Stimulated activated CD4-positive, alpha-beta T cell treated with anti-CD3 and anti-CD28 coated beads, TNF-alpha, amount 100 ng/mL, for 4 hours (primary cell): Measurements from ENCODE around the gene FAM111A.
A peak's percentile ranks its signal among the peaks of the same experiment; 100 is the strongest.
"Not testable (repeated sequence)": the region's sequence is repeated elsewhere in the genome, so short reads cannot be mapped to it uniquely, and the experiment has no call there.

Source experiments
- DNase-seq, 3 experiments: peaks; one replicate each; pipeline ENCODE4 v3.0.0-alpha.2; 2020; ENCODE audit warnings: low read depth in 3 of 3

FAM111A gene

GRCh38 chr11:59142530-59143507 lies at the start of gene FAM111A:
Gene FAM111A, plus strand, starts transcription at chr11:59142856. Its CDS starts 6,017 bp downstream, at chr11:59148873.
- DNase-seq, result peak; percentile 57 to 71 (median 70)

- not testable (repeated sequence) for DNase-seq
These were observed 49.1 kb upstream of the FAM111A start for GRCh38 chr11:59093576-59093975.

- DNase-seq, result not testable (repeated sequence)
These were observed 47.4 kb upstream of the FAM111A start for GRCh38 chr11:59095225-59095624.

- not testable (repeated sequence) for DNase-seq
These were observed 46.6 kb upstream of the FAM111A start for GRCh38 chr11:59095972-59096575.

- DNase-seq, result peak; percentile 42 to 43 (median 42)
These were observed 45.4 kb upstream of the FAM111A start for GRCh38 chr11:59097113-59097708.

GRCh38 chr11:59097938-59098337 lies 44.7 kb upstream of the FAM111A start:
- not testable (repeated sequence) for DNase-seq

GRCh38 chr11:59102259-59102765 lies 40.3 kb upstream of the FAM111A start:
- peak in 2 of 3 experiments; percentile 9 to 18 for DNase-seq

GRCh38 chr11:59106363-59107336 lies 36.0 kb upstream of the FAM111A start, which contains the start of gene FAM111B:
Gene FAM111B, plus strand, starts transcription at chr11:59107237. Its CDS starts 2,389 bp downstream, at chr11:59109626.
- peak in 2 of 3 experiments; percentile 7 to 15 for DNase-seq

- DNase-seq, result not testable (repeated sequence)
These were observed 34.9 kb upstream of the FAM111A start for GRCh38 chr11:59107721-59108120.

GRCh38 chr11:59112494-59112893 lies 30.2 kb upstream of the FAM111A start:
- DNase-seq, result no peak

- DNase-seq, result no peak
These were observed 28.3 kb upstream of the FAM111A start for GRCh38 chr11:59114344-59114743.

GRCh38 chr11:59115553-59115952 lies 27.1 kb upstream of the FAM111A start:
- DNase-seq, result no peak

GRCh38 chr11:59117774-59118173 lies 24.9 kb upstream of the FAM111A start:
- DNase-seq, result no peak

- no peak for DNase-seq
These were observed 22.8 kb upstream of the FAM111A start for GRCh38 chr11:59119826-59120225.

- peak; percentile 74 to 81 (median 79) for DNase-seq
These were observed 6.8 kb upstream of the FAM111A start for GRCh38 chr11:59135648-59136461.

- not testable (repeated sequence) for DNase-seq
These were observed 6.1 kb upstream of the FAM111A start for GRCh38 chr11:59136551-59136950.

- no peak for DNase-seq
These were observed 5.5 kb upstream of the FAM111A start for GRCh38 chr11:59137190-59137589.

- DNase-seq, result no peak
These were observed 4.0 kb upstream of the FAM111A start for GRCh38 chr11:59138643-59139042.

- DNase-seq, result no peak
These were observed 1.5 kb upstream of the FAM111A start for GRCh38 chr11:59141191-59141590.
